CD4-positive, CD25-positive, alpha-beta regulatory T cell (primary cell): ENCODE data around the gene NPFFR2. TPM values are rescaled to one million over a fixed set of nuclear protein-coding genes. Genes with fewer than 3 reads are reported as not detected.

Source experiments
- ATAC-seq, 2 donors: fragments of 150-1000 bp; cut with Tn5 transposase; one replicate each; pipeline ENCODE4 v1.10.0; 2021; ENCODE audit warnings: low read depth in 2 of 2, moderate number of reproducible peaks in 2 of 2, moderate library complexity in 1 of 2
- DNase-seq, 3 donors: peaks; one replicate each; pipeline versions ENCODE4 v3.0.0 to v3.0.0-alpha.2; 2012 to 2022; ENCODE audit warnings: mixed read lengths in 1 of 3
- H3K27ac ChIP-seq: one replicate; pipeline ENCODE4 v1.7.0; 2013; ENCODE audit warnings: mild to moderate bottlenecking, low read length; ENCODE audit not compliant: insufficient read depth, poor library complexity, severe bottlenecking
- H3K27me3 ChIP-seq: one replicate; pipeline ENCODE4 v1.7.0; 2013; ENCODE audit warnings: low read length; ENCODE audit not compliant: control insufficient read depth, insufficient read depth
- H3K36me3 ChIP-seq: one replicate; pipeline ENCODE4 v1.7.0; 2013; ENCODE audit warnings: mild to moderate bottlenecking, low read length, moderate library complexity; ENCODE audit not compliant: control insufficient read depth, insufficient read depth
- H3K4me1 ChIP-seq: 2 replicates; pipeline ENCODE4 v1.7.0; 2013; ENCODE audit warnings: mild to moderate bottlenecking, low read length; ENCODE audit not compliant: insufficient read depth, control insufficient read depth, poor library complexity, severe bottlenecking
- H3K4me3 ChIP-seq: one replicate; pipeline ENCODE4 v1.7.0; 2013; ENCODE audit warnings: low read depth, mild to moderate bottlenecking, low read length, moderate library complexity
- H3K9me3 ChIP-seq, 2 experiments: 1 replicate in 1 of 2; 2 replicates in 1 of 2; pipeline ENCODE4 v1.7.0; 2013; ENCODE audit warnings: low read length in 2 of 2, mild to moderate bottlenecking in 1 of 2, moderate library complexity in 1 of 2; ENCODE audit not compliant: control insufficient read depth in 2 of 2
- H3K27ac Mint-ChIP-seq, 3 donors: one replicate each; pipeline ENCODE4 v1.8.0; 2020 to 2022; ENCODE audit warnings: mild to moderate bottlenecking in 3 of 3, mixed read lengths in 3 of 3, moderate library complexity in 2 of 3
- H3K27me3 Mint-ChIP-seq: one replicate; pipeline ENCODE4 v1.8.0; 2022; ENCODE audit warnings: mild to moderate bottlenecking, mixed read lengths
- H3K36me3 Mint-ChIP-seq: one replicate; pipeline ENCODE4 v1.8.0; 2020; ENCODE audit warnings: mixed read lengths
- H3K4me1 Mint-ChIP-seq, 4 donors: one replicate each; pipeline ENCODE4 v1.8.0; 2020 to 2022; ENCODE audit warnings: mixed read lengths in 4 of 4, mild to moderate bottlenecking in 1 of 4
- H3K4me3 Mint-ChIP-seq, 4 donors: one replicate each; pipeline ENCODE4 v1.8.0; 2020 to 2022; ENCODE audit warnings: mild to moderate bottlenecking in 4 of 4, mixed read lengths in 4 of 4, moderate library complexity in 3 of 4
- H3K9me3 Mint-ChIP-seq, 7 donors: one replicate each; pipeline ENCODE4 v1.8.0; 2020 to 2022; ENCODE audit warnings: mixed read lengths in 7 of 7, mild to moderate bottlenecking in 3 of 7, moderate library complexity in 2 of 7
- polyA plus RNA-seq, 4 donors: library from polyadenylated mRNA; unstranded; fragments of 300-500 nt; fragmentation: Illumina TruSeq; gene quantifications; one replicate each; pipeline ENCODE4 v1.2.3, GENCODE V29; 2021
- total RNA-seq: library from RNA; stranded (reverse); gene quantifications from one replicate; pipeline ENCODE4 v1.2.3, GENCODE V29; 2022

Gene NPFFR2
- total RNA-seq (not detected), polyA plus RNA-seq (not detected)

DNA sequence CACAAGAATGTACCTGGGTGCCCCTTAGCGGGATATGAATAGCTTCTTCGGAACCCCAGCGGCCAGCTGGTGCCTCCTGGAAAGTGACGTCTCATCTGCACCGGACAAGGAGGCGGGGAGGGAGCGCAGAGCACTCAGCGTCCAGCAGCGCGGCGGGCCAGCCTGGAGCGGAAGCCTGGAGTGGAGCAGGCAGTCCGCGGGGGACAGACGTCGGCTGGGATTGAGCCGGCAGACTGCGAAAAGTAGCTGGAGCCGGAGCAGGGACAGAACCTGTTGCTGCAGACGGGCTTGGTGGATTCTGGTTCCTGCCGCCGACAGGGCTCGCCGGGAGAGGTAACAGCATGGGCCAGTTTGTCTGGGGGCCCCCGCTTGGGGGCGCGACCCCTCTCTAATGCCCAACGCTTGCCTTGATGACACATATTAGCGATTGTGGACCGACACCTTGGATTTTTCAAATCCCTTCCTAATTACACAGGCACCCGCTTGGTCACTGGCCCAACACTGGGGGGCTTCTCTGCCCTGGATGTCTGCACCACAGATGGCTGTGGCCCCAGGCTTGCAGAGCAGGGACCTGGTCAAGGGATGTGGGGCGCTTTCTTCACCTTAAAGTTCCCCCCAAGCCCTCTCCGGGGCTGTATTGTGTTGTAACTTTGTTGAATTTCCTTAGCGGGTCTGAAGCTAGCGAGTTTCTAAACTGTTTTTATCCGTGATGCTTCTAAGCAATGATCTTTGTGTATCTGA is at the start of gene NPFFR2:
NPFFR2 (plus strand) TSS at position 133 of the 741 bp plus-strand sequence. CDS start 96,592 bp downstream, outside the sequence.
- Mint-ChIP-seq H3K27me3 (no peaks in the 10 kb centered on the region), H3K9me3 (peaks cover 0 to 3% (median 0%) of the 10 kb centered on the region in 7 donors), H3K4me3 (no peak within 1 kb of the TSS), H3K4me1 (no peaks in the 10 kb centered on the region), H3K27ac (no peak within 1 kb of the TSS), H3K36me3 (no peaks in the 10 kb centered on the region)
- Histone ChIP-seq H3K4me1 (no peaks in the 10 kb centered on the region), H3K36me3 (no peaks in the 10 kb centered on the region), H3K9me3 (no peaks in the 10 kb centered on the region), H3K27me3 (peaks cover 3% of the 10 kb centered on the region), H3K27ac (no peak within 1 kb of the TSS), H3K4me3 (no peak within 1 kb of the TSS)
- ATAC-seq = no peak
- DNase-seq = no peak

DNA sequence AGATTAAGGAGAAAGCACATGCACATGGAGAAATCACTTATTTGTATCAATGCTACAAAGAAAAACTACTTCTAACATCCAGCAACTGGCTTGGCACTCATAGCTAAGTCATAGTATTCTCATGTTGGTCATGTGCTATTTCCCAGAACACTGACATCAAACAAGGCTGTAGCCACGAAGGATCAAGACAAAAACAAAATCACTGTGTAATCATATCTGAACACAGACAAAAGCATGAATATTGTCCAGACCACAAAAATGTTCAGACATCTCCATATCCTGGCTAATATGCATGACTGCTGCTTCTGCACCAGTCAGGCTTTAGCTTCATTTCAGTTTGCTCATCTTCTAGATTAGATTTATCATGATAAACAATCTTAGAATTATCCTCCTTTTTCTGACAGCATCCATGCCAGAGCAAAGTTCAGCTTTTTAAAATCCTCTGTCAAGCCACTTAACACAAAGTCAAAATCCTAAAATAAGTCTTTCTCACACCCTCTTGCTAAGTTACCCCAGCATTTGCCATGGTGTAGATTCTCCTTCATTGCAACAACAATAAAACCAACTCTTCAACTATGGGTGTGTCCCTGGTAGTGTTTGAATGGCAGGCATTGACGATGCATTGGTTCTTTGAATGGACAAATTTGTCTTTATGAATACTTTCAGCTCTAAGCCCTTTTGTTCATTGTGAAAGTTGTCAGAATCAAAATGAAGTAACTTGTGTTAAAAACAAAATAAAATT is 39.1 kb upstream of the NPFFR2 start:
- Histone ChIP-seq H3K9me3 (peaks cover 0 to 6% of the 10 kb centered on the region in 2 experiments), H3K4me3 (no peak overlapping the region), H3K27ac (no peak overlapping the region), H3K27me3 (no peaks in the 10 kb centered on the region), H3K4me1 (no peaks in the 10 kb centered on the region), H3K36me3 (no peaks in the 10 kb centered on the region)
- Mint-ChIP-seq H3K4me1 (no peaks in the 10 kb centered on the region), H3K36me3 (no peaks in the 10 kb centered on the region), H3K27me3 (no peaks in the 10 kb centered on the region), H3K27ac (no peak overlapping the region), H3K4me3 (no peak overlapping the region), H3K9me3 (peaks cover 0 to 10% (median 3%) of the 10 kb centered on the region in 7 donors)
- no peak for DNase-seq
- no peak for ATAC-seq

DNA sequence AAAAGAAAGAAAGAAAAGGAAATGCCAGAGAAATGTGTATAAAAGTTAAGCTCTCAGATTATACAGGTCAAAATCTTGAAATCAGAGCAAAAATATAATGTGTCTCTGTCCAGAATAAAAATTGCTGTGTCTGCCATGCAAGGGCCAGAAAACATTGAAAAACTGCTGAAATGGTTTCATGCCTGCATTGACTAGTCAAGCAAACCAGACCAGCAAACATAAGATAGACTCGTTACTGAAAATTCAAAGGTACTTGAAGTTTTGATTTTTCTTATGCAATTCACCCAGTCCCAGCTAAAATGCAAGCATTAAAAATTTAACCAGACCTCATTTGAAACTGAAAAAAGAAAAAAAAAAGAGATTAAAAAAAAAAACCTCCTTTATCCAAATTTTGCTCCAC is 37.2 kb upstream of the NPFFR2 start:
- H3K9me3 Mint-ChIP-seq = peaks cover 0 to 14% (median 5%) of the 10 kb centered on the region in 7 donors
- ATAC-seq (no peak), DNase-seq (no peak)
- H3K36me3 Mint-ChIP-seq = no peaks in the 10 kb centered on the region
- no peak overlapping the region for H3K27ac Mint-ChIP-seq
- Histone ChIP-seq H3K27ac (no peak overlapping the region), H3K4me1 (no peaks in the 10 kb centered on the region), H3K27me3 (no peaks in the 10 kb centered on the region), H3K4me3 (no peak overlapping the region), H3K36me3 (no peaks in the 10 kb centered on the region), H3K9me3 (peaks cover 0 to 6% of the 10 kb centered on the region in 2 experiments)
- H3K4me3 Mint-ChIP-seq = no peak overlapping the region
- H3K27me3 Mint-ChIP-seq = no peaks in the 10 kb centered on the region
- no peaks in the 10 kb centered on the region for H3K4me1 Mint-ChIP-seq

DNA sequence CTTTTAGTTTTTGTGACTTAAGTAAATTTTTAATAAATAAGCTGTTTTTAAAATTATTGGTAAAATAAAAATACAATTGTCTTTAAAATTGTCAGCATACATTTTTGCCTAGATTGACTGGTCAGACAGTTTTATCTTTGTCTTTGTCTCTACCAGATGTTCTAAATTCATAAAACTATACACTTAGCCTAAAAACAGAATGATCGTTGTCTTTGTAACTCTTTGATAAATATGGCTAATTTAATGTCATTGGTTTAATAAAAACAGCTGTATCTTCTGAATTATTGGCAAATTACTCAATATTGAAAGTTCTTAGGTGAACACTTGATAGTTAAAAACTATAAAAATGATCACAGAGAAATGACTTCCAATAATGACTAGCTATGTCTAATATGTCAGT is 36.5 kb upstream of the NPFFR2 start:
- H3K27me3 ChIP-seq = no peaks in the 10 kb centered on the region
- Mint-ChIP-seq H3K27me3 (no peaks in the 10 kb centered on the region), H3K27ac (no peak overlapping the region), H3K9me3 (peaks cover 0 to 16% (median 7%) of the 10 kb centered on the region in 7 donors), H3K36me3 (no peaks in the 10 kb centered on the region), H3K4me3 (no peak overlapping the region), H3K4me1 (no peaks in the 10 kb centered on the region)
- DNase-seq = no peak
- no peak overlapping the region for H3K4me3 ChIP-seq
- ATAC-seq = no peak
- H3K9me3 ChIP-seq = peaks cover 0 to 6% of the 10 kb centered on the region in 2 experiments
- H3K4me1 ChIP-seq = no peaks in the 10 kb centered on the region
- no peak overlapping the region for H3K27ac ChIP-seq
- no peaks in the 10 kb centered on the region for H3K36me3 ChIP-seq

DNA sequence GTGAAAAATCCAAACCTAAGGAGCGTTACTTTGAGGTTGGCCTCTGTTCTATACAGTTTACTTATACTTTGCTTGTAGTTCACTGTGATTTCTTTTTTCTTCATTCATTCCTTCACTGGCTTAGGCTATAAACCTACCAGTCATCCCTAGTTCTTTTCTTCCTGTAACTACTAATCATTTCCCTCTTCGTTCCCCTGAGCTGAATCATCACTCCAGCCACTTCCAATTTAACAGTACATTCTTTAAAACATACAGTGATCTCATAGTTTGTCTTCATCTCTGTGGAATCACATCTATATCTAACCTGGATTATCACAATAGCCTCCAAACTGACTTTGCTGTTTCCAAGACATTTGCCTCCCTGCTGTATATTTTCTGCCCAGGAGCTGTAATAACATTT is 25.2 kb upstream of the NPFFR2 start:
- ATAC-seq (no peak), DNase-seq (no peak)
- Mint-ChIP-seq H3K9me3 (peaks cover 0 to 6% (median 3%) of the 10 kb centered on the region in 7 donors), H3K27me3 (no peaks in the 10 kb centered on the region), H3K27ac (no peak overlapping the region), H3K4me1 (no peaks in the 10 kb centered on the region), H3K4me3 (no peak overlapping the region), H3K36me3 (no peaks in the 10 kb centered on the region)
- Histone ChIP-seq H3K4me3 (no peak overlapping the region), H3K4me1 (no peaks in the 10 kb centered on the region), H3K27ac (no peak overlapping the region), H3K36me3 (no peaks in the 10 kb centered on the region), H3K9me3 (peaks cover 0 to 2% of the 10 kb centered on the region in 2 experiments), H3K27me3 (no peaks in the 10 kb centered on the region)

DNA sequence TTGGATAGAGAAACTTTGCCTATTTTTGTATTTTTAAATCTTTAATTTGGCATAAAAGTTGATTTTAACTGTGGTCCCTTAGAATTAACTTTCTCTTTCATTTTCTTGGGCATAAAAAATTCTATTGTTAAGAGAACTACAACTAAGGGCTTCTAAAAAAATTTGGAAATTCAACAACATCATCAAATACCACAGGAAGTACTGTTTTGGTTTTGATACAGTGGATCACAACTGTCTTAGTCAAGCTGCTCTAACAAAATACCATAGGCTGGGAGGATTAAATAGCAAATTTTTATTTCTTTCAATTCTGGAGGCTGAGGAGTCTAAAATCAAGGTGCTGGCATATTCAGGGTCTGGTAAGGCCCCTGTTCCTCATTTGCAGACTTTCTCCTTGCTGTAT is 19.9 kb upstream of the NPFFR2 start:
- no peak for ATAC-seq

DNA sequence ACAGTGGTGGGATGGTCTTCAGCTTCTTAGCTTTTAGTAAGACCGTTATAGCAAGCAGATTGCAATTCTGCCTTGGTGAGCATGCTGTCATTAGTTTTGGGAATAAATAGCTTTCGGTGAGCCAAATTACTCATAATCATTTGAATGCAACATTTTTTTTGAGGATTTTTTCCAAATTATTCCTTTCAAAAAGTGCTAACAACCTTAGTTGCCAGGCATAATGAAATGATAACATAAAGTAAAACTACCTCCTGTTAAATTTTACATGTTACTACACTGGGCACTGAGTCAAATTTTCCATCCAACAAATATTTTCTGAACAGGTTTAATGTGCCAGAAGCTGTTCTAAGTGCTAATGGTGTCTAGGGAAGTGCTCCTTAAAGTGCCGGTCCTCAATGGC is 15.8 kb upstream of the NPFFR2 start:
- Histone ChIP-seq H3K4me1 (no peaks in the 10 kb centered on the region), H3K27ac (no peak overlapping the region), H3K4me3 (no peak overlapping the region), H3K36me3 (no peaks in the 10 kb centered on the region), H3K27me3 (no peaks in the 10 kb centered on the region), H3K9me3 (no peaks in the 10 kb centered on the region)
- ATAC-seq (no peak), DNase-seq (no peak)
- Mint-ChIP-seq H3K27me3 (no peaks in the 10 kb centered on the region), H3K4me1 (no peaks in the 10 kb centered on the region), H3K36me3 (no peaks in the 10 kb centered on the region), H3K9me3 (peaks cover 0 to 7% (median 2%) of the 10 kb centered on the region in 7 donors), H3K4me3 (no peak overlapping the region), H3K27ac (no peak overlapping the region)

More for the DNA sequence above, 19.9 kb upstream of the NPFFR2 start:
- H3K9me3 ChIP-seq = no peaks in the 10 kb centered on the region
- H3K4me1 Mint-ChIP-seq = no peaks in the 10 kb centered on the region
- H3K9me3 Mint-ChIP-seq = peaks cover 0 to 7% (median 3%) of the 10 kb centered on the region in 7 donors
- no peaks in the 10 kb centered on the region for H3K27me3 ChIP-seq
- H3K27ac ChIP-seq = no peak overlapping the region
- no peaks in the 10 kb centered on the region for H3K36me3 ChIP-seq
- DNase-seq = no peak
- no peak overlapping the region for H3K4me3 Mint-ChIP-seq
- no peak overlapping the region for H3K27ac Mint-ChIP-seq
- H3K4me1 ChIP-seq = no peaks in the 10 kb centered on the region
- H3K27me3 Mint-ChIP-seq = no peaks in the 10 kb centered on the region
- no peak overlapping the region for H3K4me3 ChIP-seq
- no peaks in the 10 kb centered on the region for H3K36me3 Mint-ChIP-seq
